IMR-90 (cell line): Measurements from ENCODE around the gene SMIM5. TPM values are rescaled to one million over a fixed set of nuclear protein-coding genes. Genes with fewer than 3 reads are reported as not detected.

ENCODE experiments used
- ATAC-seq: fragments of 200-7000 bp; cut with Tn5 transposase; 2 replicates; pipeline ENCODE4 v1.9.1; 2020; ENCODE audit warnings: low read depth, mild to moderate bottlenecking, moderate library complexity
- BruUV-seq: library from RNA; stranded (reverse); fragments of 400-500 nt; replicated peaks from 2 replicates; lab custom pipeline; 2021; lab: Mats Ljungman, UMichigan
- CTCF ChIA-PET: fragments of 300-600 bp; formaldehyde crosslinking; extraction: SDS; loops from one replicate; lab custom pipeline; 2021; ENCODE audit warnings: antibody characterized with exemption; lab: Yijun Ruan, JAX
- POLR2A ChIA-PET: fragments of 300-600 bp; sonication (Branson Sonifier 250); formaldehyde crosslinking; loops from one replicate; lab custom pipeline; 2022; ENCODE audit warnings: antibody characterized with exemption; ENCODE audit not compliant: unreplicated experiment; lab: Charles Lee
- DNase-seq: peaks from one replicate; pipeline ENCODE4 v3.0.0; 2013
- H2AFZ ChIP-seq: replicated peaks from 2 replicates; pipeline ENCODE3; 2013; ENCODE audit warnings: low read length, mild to moderate bottlenecking; ENCODE audit not compliant: poor library complexity
- H2AK5ac ChIP-seq: 2 replicates; pipeline ENCODE4 v1.6.1; 2013; ENCODE audit warnings: low read depth, low read length, inconsistent platforms
- H2AK9ac ChIP-seq: replicated peaks from 2 replicates; pipeline ENCODE3; 2013; ENCODE audit warnings: mild to moderate bottlenecking, low read depth, low read length, moderate library complexity; ENCODE audit not compliant: poor library complexity
- H2BK120ac ChIP-seq: 2 replicates; pipeline ENCODE4 v1.6.1; 2013; ENCODE audit warnings: low read depth, low read length, inconsistent platforms
- H2BK15ac ChIP-seq: 3 replicates; pipeline ENCODE4 v1.6.1; 2013; ENCODE audit warnings: low read depth, low read length, inconsistent platforms
- H2BK20ac ChIP-seq: 2 replicates; pipeline ENCODE4 v1.6.1; 2013; ENCODE audit warnings: low read depth, mild to moderate bottlenecking, inconsistent platforms, low read length, moderate library complexity
- H2BK5ac ChIP-seq: 2 replicates; pipeline ENCODE4 v1.6.1; 2013; ENCODE audit warnings: mild to moderate bottlenecking, low read depth, low read length, inconsistent platforms; ENCODE audit not compliant: poor library complexity, severe bottlenecking
- H3K14ac ChIP-seq: replicated peaks from 2 replicates; pipeline ENCODE4 v1.6.1; 2013; ENCODE audit warnings: low read depth, low read length, inconsistent platforms
- H3K18ac ChIP-seq: 2 replicates; pipeline ENCODE4 v1.6.1; 2013; ENCODE audit warnings: low read depth, low read length, control low read depth
- H3K23ac ChIP-seq: 2 replicates; pipeline ENCODE4 v1.6.1; 2013; ENCODE audit warnings: low read depth, low read length, inconsistent platforms
- H3K27ac ChIP-seq: 2 replicates; pipeline ENCODE4 v1.5.1; 2013; ENCODE audit warnings: mild to moderate bottlenecking, control low read depth, low read length; ENCODE audit not compliant: insufficient read depth
- H3K27me3 ChIP-seq: 2 replicates; pipeline ENCODE4 v1.6.1; 2013; ENCODE audit warnings: low read length; ENCODE audit not compliant: control insufficient read depth, insufficient read depth
- H3K36me3 ChIP-seq: 2 replicates; pipeline ENCODE4 v1.6.1; 2013; ENCODE audit warnings: low read length, mixed read lengths; ENCODE audit not compliant: control insufficient read depth, insufficient read depth
- H3K4ac ChIP-seq: 2 replicates; pipeline ENCODE4 v1.6.1; 2013; ENCODE audit warnings: low read depth, low read length, inconsistent platforms
- H3K4me1 ChIP-seq: 2 replicates; pipeline ENCODE4 v1.6.1; 2013; ENCODE audit warnings: low read length, mixed read lengths; ENCODE audit not compliant: control insufficient read depth, insufficient read depth
- H3K4me2 ChIP-seq: 2 replicates; pipeline ENCODE4 v1.6.1; 2013; ENCODE audit warnings: low read depth, mild to moderate bottlenecking, control low read depth, low read length, moderate library complexity
- H3K4me3 ChIP-seq: 2 replicates; pipeline ENCODE4 v1.5.1; 2013; ENCODE audit warnings: low read depth, mild to moderate bottlenecking, control low read depth, low read length, moderate library complexity; ENCODE audit not compliant: insufficient read depth
- H3K56ac ChIP-seq: 2 replicates; pipeline ENCODE4 v1.6.1; 2013; ENCODE audit warnings: low read length, inconsistent platforms; ENCODE audit not compliant: insufficient read depth; ENCODE audit errors: extremely low read depth
- H3K79me1 ChIP-seq, 2 experiments: 2 replicates each; pipeline ENCODE4 v1.6.1; 2013; ENCODE audit warnings: low read length in 2 of 2, inconsistent platforms in 1 of 2, low read depth in 1 of 2
- H3K9ac ChIP-seq: 2 replicates; pipeline ENCODE4 v1.6.1; 2013; ENCODE audit warnings: low read depth, low read length, control low read depth
- H3K9me1 ChIP-seq: 2 replicates; pipeline ENCODE4 v1.6.1; 2013; ENCODE audit warnings: low read length, inconsistent platforms; ENCODE audit not compliant: insufficient read depth
- H3K9me3 ChIP-seq: 2 replicates; pipeline ENCODE4 v1.6.1; 2013; ENCODE audit warnings: low read length; ENCODE audit not compliant: control insufficient read depth, insufficient read depth
- H4K20me1 ChIP-seq: 2 replicates; pipeline ENCODE4 v1.6.1; 2013; ENCODE audit warnings: low read length, inconsistent platforms; ENCODE audit not compliant: insufficient read depth
- H4K5ac ChIP-seq: 2 replicates; pipeline ENCODE4 v1.6.1; 2013; ENCODE audit warnings: mild to moderate bottlenecking, low read depth, low read length, control low read depth
- H4K8ac ChIP-seq, 2 experiments: 2 replicates each; pipeline ENCODE4 v1.6.1; 2013; ENCODE audit warnings: low read depth in 2 of 2, low read length in 2 of 2, control low read depth in 1 of 2, inconsistent platforms in 1 of 2
- H4K91ac ChIP-seq: 2 replicates; pipeline ENCODE4 v1.6.1; 2013; ENCODE audit warnings: low read depth, low read length, inconsistent platforms; ENCODE audit not compliant: insufficient read depth
- BHLHE40 ChIP-seq: fragments of 150-350 bp; IDR thresholded peaks from 2 replicates; pipeline ENCODE4 v1.6.1; 2016; ENCODE audit warnings: mild to moderate bottlenecking, low read depth, low read length
- CEBPB ChIP-seq: IDR thresholded peaks from 2 replicates; pipeline ENCODE4 v1.6.1; 2012; ENCODE audit warnings: low read depth, low read length, improper control_type of control experiment
- CHD1 ChIP-seq: IDR thresholded peaks from 2 replicates; pipeline ENCODE4 v1.6.1; 2012; ENCODE audit warnings: low read depth, low read length, improper control_type of control experiment
- FOS ChIP-seq: fragments of 150-350 bp; IDR thresholded peaks from 2 replicates; pipeline ENCODE4 v1.6.1; 2016; ENCODE audit warnings: low read depth, low read length
- MAZ ChIP-seq: IDR thresholded peaks from 2 replicates; pipeline ENCODE4 v1.6.1; 2012; ENCODE audit warnings: low read depth, mild to moderate bottlenecking, low read length, improper control_type of control experiment, moderate library complexity, borderline replicate concordance
- MXI1 ChIP-seq: IDR thresholded peaks from 2 replicates; pipeline ENCODE4 v1.6.1; 2012; ENCODE audit warnings: low read depth, mild to moderate bottlenecking, low read length, moderate library complexity, borderline replicate concordance
- NFE2L2 ChIP-seq: fragments of 150-350 bp; IDR thresholded peaks from 2 replicates; pipeline ENCODE4 v1.6.1; 2016; ENCODE audit warnings: low read depth, mild to moderate bottlenecking, low read length
- POLR2A ChIP-seq: IDR thresholded peaks from 2 replicates; pipeline ENCODE4 v1.6.1; 2012; ENCODE audit warnings: mild to moderate bottlenecking, low read depth, low read length
- RAD21 ChIP-seq: IDR thresholded peaks from 2 replicates; pipeline ENCODE4 v1.6.1; 2012; ENCODE audit warnings: low read length, improper control_type of control experiment
- RCOR1 ChIP-seq: IDR thresholded peaks from 2 replicates; pipeline ENCODE4 v1.6.1; 2012; ENCODE audit warnings: mild to moderate bottlenecking, low read length, improper control_type of control experiment; ENCODE audit not compliant: insufficient replicate concordance
- WGBS, 2 experiments: methylation state at CpG; one replicate each; pipeline versions ENCODE4 v1.1.5 to v1.1.7; 2013; ENCODE audit warnings: missing lambda C conversion rate in 2 of 2; ENCODE audit not compliant: insufficient read length in 1 of 2; ENCODE audit errors: extremely low coverage in 2 of 2; 5-methylcytosine and 5-hydroxymethylcytosine counted together
- dilution Hi-C: fragments of 300-500 bp; cut with HindIII; formaldehyde crosslinking; loops from one replicate; pipeline ENCODE4 v1.14.3; 2018; ENCODE audit warnings: low sequenced_read_pairs; ENCODE audit not compliant: unreplicated experiment
- in situ Hi-C: fragments of 300-500 bp; cut with MboI; formaldehyde crosslinking; loops from 3 replicates; pipeline ENCODE4 v1.14.3; 2019; ENCODE audit warnings: low sequenced_read_pairs, inconsistent platforms, mixed read lengths
- intact Hi-C: fragments of 100-400 bp; cut with micrococcal nuclease; formaldehyde crosslinking; loops from 2 replicates; pipeline ENCODE4 v1.10.0; 2022
- polyA plus RNA-seq, 3 experiments: library from polyadenylated mRNA; depleted of rRNA; stranded (reverse); fragments of >200 nt; gene quantifications; 2 replicates each; pipeline ENCODE4 v1.2.3, GENCODE V29; 2012; ENCODE audit warnings: low replicate concordance in 1 of 3
- total RNA-seq: library from RNA; depleted of rRNA; stranded (reverse); fragments of >200 nt; gene quantifications from 2 replicates; pipeline ENCODE4 v1.2.3, GENCODE V29; 2012
- TF ChIP-seq, protein P1 (sequence below): fragments of 150-350 bp; IDR thresholded peaks from 2 replicates; pipeline ENCODE4 v1.6.1; 2017; ENCODE audit warnings: mild to moderate bottlenecking, antibody characterized with exemption, low read length, low read depth
- TF ChIP-seq, protein P2 (sequence below): conservative IDR thresholded peaks from 2 replicates; pipeline ENCODE4 v1.5.1; 2012; ENCODE audit warnings: mild to moderate bottlenecking, low read depth, low read length, improper control_type of control experiment

The SMIM5 gene
- total and polyA plus RNA-seq, 2 of the 4 experiments (the other 2 are of a cell fraction) = not detected

DNA sequence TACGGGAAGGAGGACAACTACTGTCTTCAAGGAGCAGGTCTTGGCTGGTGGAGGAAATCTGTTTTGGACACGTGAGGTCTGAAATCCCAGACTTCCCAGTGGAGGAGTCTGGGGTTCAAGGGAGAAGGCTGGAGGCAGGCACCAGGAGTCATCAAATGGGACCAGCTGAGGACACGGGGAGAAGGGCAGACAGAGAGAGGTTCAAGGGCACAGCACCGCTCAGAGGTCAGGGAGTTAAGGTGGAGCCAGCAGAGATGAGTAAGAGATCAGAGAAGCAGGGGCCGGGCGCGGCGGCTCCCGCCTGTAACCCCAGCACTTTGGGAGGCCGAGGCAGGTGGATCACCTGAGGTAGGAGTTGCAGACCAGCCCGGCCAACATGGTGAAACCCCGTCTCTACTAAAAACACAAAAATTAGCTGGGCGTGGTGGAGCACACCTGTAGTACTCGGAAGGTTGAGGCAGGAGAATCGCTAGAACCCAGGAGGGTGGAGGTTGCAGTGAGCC is 10.4 kb upstream of the SMIM5 start:
- H3K36me3 ChIP-seq = no peaks in the 10 kb centered on the region
- no peak overlapping the region for H3K56ac ChIP-seq
- in situ Hi-C loops = no loop called here
- H3K9me3 ChIP-seq = no peaks in the 10 kb centered on the region
- no peak overlapping the region for H3K23ac ChIP-seq
- no peak overlapping the region for H2BK5ac ChIP-seq
- ATAC-seq (no peak), DNase-seq (no peak)
- H2AFZ ChIP-seq = no peak overlapping the region
- peaks cover 5% of the 10 kb centered on the region; the same call in 1 of the 2 replicates for H3K4me1 ChIP-seq
- POLR2A ChIA-PET = interaction anchor here (0.6 kb wide), 1 partner anchor 14 kb away, joined by 4 read pairs; no protein-coding TSS in a partner anchor
- dilution Hi-C loops = no loop called here
- no peak overlapping the region for H2AK5ac ChIP-seq
- no peaks in the 10 kb centered on the region for H3K79me1 ChIP-seq
- no peak overlapping the region for H3K14ac ChIP-seq
- H3K27me3 ChIP-seq = peaks cover 9% of the 10 kb centered on the region; the same call in 1 of the 2 replicates
- no peak overlapping the region for H3K27ac ChIP-seq
- no peak overlapping the region for H2AK9ac ChIP-seq
- BruUV-seq = no TSS peak
- no peak overlapping the region for H3K4me2 ChIP-seq
- no peak overlapping the region for H4K91ac ChIP-seq
- WGBS, 2 experiments = 89% methylated on average over 7 of the region's 15 CpGs; no CpG with 5 or more reads in 1 of the 2 experiments
- no peak overlapping the region for H2BK120ac ChIP-seq
- H3K18ac ChIP-seq = no peak overlapping the region
- no peak overlapping the region for H3K4ac ChIP-seq
- intact Hi-C loops = no loop called here
- CTCF ChIA-PET = interaction anchor here (1.5 kb wide), 1 partner anchor 10 kb away, joined by 5 read pairs; the partner anchor contains the start of gene SMIM5
- no peak overlapping the region for H4K5ac ChIP-seq
- H3K9ac ChIP-seq = no peak overlapping the region
- H3K4me3 ChIP-seq = no peak overlapping the region
- H2BK15ac ChIP-seq = no peak overlapping the region
- no peaks in the 10 kb centered on the region; the same call in 1 of the 2 replicates for H4K20me1 ChIP-seq
- no peak overlapping the region for H4K8ac ChIP-seq
- H2BK20ac ChIP-seq = no peak overlapping the region
- no peaks in the 10 kb centered on the region for H3K9me1 ChIP-seq
- TF ChIP-seq RCOR1 = no peak
- TF ChIP-seq FOS = no peak
- TF ChIP-seq, protein P1, sequence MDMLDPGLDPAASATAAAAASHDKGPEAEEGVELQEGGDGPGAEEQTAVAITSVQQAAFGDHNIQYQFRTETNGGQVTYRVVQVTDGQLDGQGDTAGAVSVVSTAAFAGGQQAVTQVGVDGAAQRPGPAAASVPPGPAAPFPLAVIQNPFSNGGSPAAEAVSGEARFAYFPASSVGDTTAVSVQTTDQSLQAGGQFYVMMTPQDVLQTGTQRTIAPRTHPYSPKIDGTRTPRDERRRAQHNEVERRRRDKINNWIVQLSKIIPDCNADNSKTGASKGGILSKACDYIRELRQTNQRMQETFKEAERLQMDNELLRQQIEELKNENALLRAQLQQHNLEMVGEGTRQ = no peak
- no peak for TF ChIP-seq POLR2A
- TF ChIP-seq, protein P2, sequence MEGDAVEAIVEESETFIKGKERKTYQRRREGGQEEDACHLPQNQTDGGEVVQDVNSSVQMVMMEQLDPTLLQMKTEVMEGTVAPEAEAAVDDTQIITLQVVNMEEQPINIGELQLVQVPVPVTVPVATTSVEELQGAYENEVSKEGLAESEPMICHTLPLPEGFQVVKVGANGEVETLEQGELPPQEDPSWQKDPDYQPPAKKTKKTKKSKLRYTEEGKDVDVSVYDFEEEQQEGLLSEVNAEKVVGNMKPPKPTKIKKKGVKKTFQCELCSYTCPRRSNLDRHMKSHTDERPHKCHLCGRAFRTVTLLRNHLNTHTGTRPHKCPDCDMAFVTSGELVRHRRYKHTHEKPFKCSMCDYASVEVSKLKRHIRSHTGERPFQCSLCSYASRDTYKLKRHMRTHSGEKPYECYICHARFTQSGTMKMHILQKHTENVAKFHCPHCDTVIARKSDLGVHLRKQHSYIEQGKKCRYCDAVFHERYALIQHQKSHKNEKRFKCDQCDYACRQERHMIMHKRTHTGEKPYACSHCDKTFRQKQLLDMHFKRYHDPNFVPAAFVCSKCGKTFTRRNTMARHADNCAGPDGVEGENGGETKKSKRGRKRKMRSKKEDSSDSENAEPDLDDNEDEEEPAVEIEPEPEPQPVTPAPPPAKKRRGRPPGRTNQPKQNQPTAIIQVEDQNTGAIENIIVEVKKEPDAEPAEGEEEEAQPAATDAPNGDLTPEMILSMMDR = no peak
- no peak for TF ChIP-seq CHD1
- TF ChIP-seq RAD21 = no peak
- TF ChIP-seq MXI1 = no peak
- TF ChIP-seq CEBPB = no peak
- TF ChIP-seq BHLHE40 = no peak
- TF ChIP-seq MAZ = no peak
- no peak for TF ChIP-seq NFE2L2
